ENCODE results near the gene RPL13A. TPM values are rescaled to one million over a fixed set of nuclear protein-coding genes. Genes with fewer than 3 reads are reported as not detected.

The RPL13A gene
- total and polyA plus RNA-seq, 2 of the 13 experiments (the other 11 are each of a cell fraction or from before 2014, with no cell fraction given), result 2,601 to 3,407 TPM

DNA sequence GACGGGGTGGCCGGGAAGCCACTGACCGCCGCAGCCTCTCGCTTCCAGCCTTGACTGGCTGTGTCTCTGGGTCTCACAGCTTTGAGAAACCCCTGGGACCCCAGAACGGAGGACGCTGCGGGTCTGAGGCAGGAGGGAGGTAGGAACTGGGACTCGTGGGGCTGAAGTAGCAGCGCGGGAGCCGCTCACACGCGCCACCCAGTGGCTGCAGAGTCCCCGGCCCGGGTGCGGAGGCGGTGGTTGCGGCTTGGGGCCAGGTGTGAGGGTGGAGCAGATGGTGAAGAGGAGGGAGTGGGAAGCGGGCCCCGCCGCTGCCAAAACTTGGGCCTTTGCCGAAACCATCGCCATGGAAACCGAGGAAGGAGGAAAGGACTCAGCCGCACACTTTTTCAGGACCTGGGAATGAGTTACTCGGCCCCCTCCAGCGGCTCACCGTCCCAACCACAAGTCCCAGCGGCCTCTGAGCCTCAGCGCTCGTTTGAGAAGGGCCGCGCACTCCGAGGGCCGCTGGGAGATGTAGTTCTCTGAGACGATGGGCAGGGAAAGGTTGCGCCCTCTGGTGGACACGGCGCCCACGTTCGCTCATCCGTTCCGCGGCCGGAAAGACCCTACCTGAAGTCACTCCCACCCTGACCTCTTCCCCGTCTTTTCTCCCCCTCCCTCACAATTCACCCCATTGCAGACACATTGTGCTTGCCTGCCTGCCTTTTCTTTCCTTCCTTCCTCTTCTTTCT lies 43.9 kb upstream of the RPL13A start (continued):
- TF ChIP-seq ZNF317 (CRISPR knock-in tag; IDR thresholded peaks at IDR 0.05) (peak; percentile 59; the same call in 1 of the 2 replicates), ZNF501 (CRISPR knock-in tag; IDR thresholded peaks at IDR 0.05) (peak; percentile 91), ZNF543 (CRISPR knock-in tag; IDR thresholded peaks at IDR 0.05) (peak; percentile 59; the same call in 1 of the 2 replicates), MED1 (CRISPR knock-in tag; IDR thresholded peaks at IDR 0.05) (peak; percentile 10; the same call in 1 of the 2 replicates), SKI (IDR thresholded peaks at IDR 0.05; ENCODE audit: partially characterized antibody) (no peak), ZNF709 (CRISPR knock-in tag; IDR thresholded peaks at IDR 0.05) (no peak), MXI1 (IDR thresholded peaks at IDR 0.05; ENCODE audit: borderline replicate concordance, low read depth, low read length) (peak; percentile 64; the same call in 1 of the 3 replicates), PITX1 (CRISPR knock-in tag; IDR thresholded peaks at IDR 0.05) (no peak), NFRKB (IDR thresholded peaks at IDR 0.05) (no peak), NCOA1 (CRISPR knock-in tag; IDR thresholded peaks at IDR 0.05) (no peak), CENPT (CRISPR knock-in tag; IDR thresholded peaks at IDR 0.05; ENCODE audit: low read depth) (no peak), ZNF713 (CRISPR knock-in tag; IDR thresholded peaks at IDR 0.05) (peak; percentile 48; the same call in 1 of the 2 replicates), SSRP1 (CRISPR knock-in tag; IDR thresholded peaks at IDR 0.05) (no peak; the same call in 1 of the 2 replicates), RARG (CRISPR knock-in tag; IDR thresholded peaks at IDR 0.05; ENCODE audit: low read depth) (no peak), STAT5B (CRISPR knock-in tag; IDR thresholded peaks at IDR 0.05) (no peak)
- TF ChIP-seq, protein P1, sequence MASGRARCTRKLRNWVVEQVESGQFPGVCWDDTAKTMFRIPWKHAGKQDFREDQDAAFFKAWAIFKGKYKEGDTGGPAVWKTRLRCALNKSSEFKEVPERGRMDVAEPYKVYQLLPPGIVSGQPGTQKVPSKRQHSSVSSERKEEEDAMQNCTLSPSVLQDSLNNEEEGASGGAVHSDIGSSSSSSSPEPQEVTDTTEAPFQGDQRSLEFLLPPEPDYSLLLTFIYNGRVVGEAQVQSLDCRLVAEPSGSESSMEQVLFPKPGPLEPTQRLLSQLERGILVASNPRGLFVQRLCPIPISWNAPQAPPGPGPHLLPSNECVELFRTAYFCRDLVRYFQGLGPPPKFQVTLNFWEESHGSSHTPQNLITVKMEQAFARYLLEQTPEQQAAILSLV (CRISPR knock-in tag; IDR thresholded peaks at IDR 0.05; ENCODE audit: borderline replicate concordance), result peak; percentile 37; the same call in 1 of the 2 replicates
- TF ChIP-seq, protein P2, sequence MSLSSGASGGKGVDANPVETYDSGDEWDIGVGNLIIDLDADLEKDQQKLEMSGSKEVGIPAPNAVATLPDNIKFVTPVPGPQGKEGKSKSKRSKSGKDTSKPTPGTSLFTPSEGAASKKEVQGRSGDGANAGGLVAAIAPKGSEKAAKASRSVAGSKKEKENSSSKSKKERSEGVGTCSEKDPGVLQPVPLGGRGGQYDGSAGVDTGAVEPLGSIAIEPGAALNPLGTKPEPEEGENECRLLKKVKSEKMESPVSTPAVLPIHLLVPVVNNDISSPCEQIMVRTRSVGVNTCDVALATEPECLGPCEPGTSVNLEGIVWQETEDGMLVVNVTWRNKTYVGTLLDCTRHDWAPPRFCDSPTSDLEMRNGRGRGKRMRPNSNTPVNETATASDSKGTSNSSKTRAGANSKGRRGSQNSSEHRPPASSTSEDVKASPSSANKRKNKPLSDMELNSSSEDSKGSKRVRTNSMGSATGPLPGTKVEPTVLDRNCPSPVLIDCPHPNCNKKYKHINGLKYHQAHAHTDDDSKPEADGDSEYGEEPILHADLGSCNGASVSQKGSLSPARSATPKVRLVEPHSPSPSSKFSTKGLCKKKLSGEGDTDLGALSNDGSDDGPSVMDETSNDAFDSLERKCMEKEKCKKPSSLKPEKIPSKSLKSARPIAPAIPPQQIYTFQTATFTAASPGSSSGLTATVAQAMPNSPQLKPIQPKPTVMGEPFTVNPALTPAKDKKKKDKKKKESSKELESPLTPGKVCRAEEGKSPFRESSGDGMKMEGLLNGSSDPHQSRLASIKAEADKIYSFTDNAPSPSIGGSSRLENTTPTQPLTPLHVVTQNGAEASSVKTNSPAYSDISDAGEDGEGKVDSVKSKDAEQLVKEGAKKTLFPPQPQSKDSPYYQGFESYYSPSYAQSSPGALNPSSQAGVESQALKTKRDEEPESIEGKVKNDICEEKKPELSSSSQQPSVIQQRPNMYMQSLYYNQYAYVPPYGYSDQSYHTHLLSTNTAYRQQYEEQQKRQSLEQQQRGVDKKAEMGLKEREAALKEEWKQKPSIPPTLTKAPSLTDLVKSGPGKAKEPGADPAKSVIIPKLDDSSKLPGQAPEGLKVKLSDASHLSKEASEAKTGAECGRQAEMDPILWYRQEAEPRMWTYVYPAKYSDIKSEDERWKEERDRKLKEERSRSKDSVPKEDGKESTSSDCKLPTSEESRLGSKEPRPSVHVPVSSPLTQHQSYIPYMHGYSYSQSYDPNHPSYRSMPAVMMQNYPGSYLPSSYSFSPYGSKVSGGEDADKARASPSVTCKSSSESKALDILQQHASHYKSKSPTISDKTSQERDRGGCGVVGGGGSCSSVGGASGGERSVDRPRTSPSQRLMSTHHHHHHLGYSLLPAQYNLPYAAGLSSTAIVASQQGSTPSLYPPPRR (CRISPR knock-in tag; IDR thresholded peaks at IDR 0.05; ENCODE audit: borderline replicate concordance), result no peak
- TF ChIP-seq, protein P3, sequence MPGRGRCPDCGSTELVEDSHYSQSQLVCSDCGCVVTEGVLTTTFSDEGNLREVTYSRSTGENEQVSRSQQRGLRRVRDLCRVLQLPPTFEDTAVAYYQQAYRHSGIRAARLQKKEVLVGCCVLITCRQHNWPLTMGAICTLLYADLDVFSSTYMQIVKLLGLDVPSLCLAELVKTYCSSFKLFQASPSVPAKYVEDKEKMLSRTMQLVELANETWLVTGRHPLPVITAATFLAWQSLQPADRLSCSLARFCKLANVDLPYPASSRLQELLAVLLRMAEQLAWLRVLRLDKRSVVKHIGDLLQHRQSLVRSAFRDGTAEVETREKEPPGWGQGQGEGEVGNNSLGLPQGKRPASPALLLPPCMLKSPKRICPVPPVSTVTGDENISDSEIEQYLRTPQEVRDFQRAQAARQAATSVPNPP (CRISPR knock-in tag; IDR thresholded peaks at IDR 0.05), result no peak
- TF ChIP-seq, protein P4, sequence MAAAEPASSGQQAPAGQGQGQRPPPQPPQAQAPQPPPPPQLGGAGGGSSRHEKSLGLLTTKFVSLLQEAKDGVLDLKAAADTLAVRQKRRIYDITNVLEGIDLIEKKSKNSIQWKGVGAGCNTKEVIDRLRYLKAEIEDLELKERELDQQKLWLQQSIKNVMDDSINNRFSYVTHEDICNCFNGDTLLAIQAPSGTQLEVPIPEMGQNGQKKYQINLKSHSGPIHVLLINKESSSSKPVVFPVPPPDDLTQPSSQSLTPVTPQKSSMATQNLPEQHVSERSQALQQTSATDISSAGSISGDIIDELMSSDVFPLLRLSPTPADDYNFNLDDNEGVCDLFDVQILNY (CRISPR knock-in tag; conservative IDR thresholded peaks at IDR 0.05), result no peak
- TF ChIP-seq, protein P5, sequence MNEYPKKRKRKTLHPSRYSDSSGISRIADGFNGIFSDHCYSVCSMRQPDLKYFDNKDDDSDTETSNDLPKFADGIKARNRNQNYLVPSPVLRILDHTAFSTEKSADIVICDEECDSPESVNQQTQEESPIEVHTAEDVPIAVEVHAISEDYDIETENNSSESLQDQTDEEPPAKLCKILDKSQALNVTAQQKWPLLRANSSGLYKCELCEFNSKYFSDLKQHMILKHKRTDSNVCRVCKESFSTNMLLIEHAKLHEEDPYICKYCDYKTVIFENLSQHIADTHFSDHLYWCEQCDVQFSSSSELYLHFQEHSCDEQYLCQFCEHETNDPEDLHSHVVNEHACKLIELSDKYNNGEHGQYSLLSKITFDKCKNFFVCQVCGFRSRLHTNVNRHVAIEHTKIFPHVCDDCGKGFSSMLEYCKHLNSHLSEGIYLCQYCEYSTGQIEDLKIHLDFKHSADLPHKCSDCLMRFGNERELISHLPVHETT (CRISPR knock-in tag; conservative IDR thresholded peaks at IDR 0.05), result no peak
- TF ChIP-seq, protein P6, sequence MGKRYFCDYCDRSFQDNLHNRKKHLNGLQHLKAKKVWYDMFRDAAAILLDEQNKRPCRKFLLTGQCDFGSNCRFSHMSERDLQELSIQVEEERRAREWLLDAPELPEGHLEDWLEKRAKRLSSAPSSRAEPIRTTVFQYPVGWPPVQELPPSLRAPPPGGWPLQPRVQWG (CRISPR knock-in tag; IDR thresholded peaks at IDR 0.05; ENCODE audit: borderline replicate concordance, low read depth), result no peak

Data from HepG2 (cell line).